Keratinocyte (primary cell): ENCODE data around the gene P3H1. TPM values are rescaled to one million over a fixed set of nuclear protein-coding genes. Genes with fewer than 3 reads are reported as not detected.
A peak's percentile ranks its signal among the peaks of the same experiment; 100 is the strongest.

ENCODE experiments used
- DNase-seq: peaks from one replicate; pipeline ENCODE4 v3.0.0-alpha.2; 2011; ENCODE audit warnings: low read depth, missing footprints, low spot score
- FAIRE-seq: peaks from 2 replicates; lab custom pipeline; 2011; peaks lifted over from hg19 to GRCh38; lab: Jason Lieb, UNC
- H2AFZ ChIP-seq: 2 replicates; pipeline ENCODE4 v1.6.0; 2012; ENCODE audit warnings: low read length, control low read depth, inconsistent platforms; ENCODE audit not compliant: control insufficient read depth
- H3K27ac ChIP-seq: 2 replicates; pipeline ENCODE4 v1.5.1; 2011; ENCODE audit warnings: low read length; ENCODE audit not compliant: control insufficient read depth, insufficient read depth
- H3K27me3 ChIP-seq: 3 replicates; pipeline ENCODE4 v1.6.0; 2011; ENCODE audit warnings: low read length; ENCODE audit not compliant: control insufficient read depth, insufficient read depth; ENCODE audit errors: extremely low read depth
- H3K36me3 ChIP-seq, 2 experiments: 2 replicates in 1 of 2; 3 replicates in 1 of 2; pipeline ENCODE4 v1.5.1; 2011; ENCODE audit warnings: low read length in 2 of 2, mild to moderate bottlenecking in 1 of 2; ENCODE audit not compliant: control insufficient read depth in 2 of 2, insufficient read depth in 2 of 2; ENCODE audit errors: extremely low read depth in 1 of 2
- H3K4me1 ChIP-seq: 3 replicates; pipeline ENCODE4 v1.5.1; 2011; ENCODE audit warnings: low read length; ENCODE audit not compliant: control insufficient read depth, insufficient read depth; ENCODE audit errors: extremely low read depth
- H3K4me2 ChIP-seq: 3 replicates; pipeline ENCODE4 v1.6.0; 2011; ENCODE audit warnings: low read depth, low read length; ENCODE audit not compliant: control insufficient read depth, insufficient read depth; ENCODE audit errors: extremely low read depth
- H3K4me3 ChIP-seq, 3 experiments: fragments of 200-600 bp in 1 of 3; sonication (generic) in 1 of 3; 2 replicates in 2 of 3; 3 replicates in 1 of 3; pipeline ENCODE4 v1.5.1; 2011 to 2016; ENCODE audit warnings: low read length in 3 of 3, mild to moderate bottlenecking in 3 of 3, control low read depth in 2 of 3, inconsistent platforms in 1 of 3, low read depth in 1 of 3, mixed read lengths in 1 of 3, mixed run types in 1 of 3, moderate library complexity in 1 of 3; ENCODE audit not compliant: control insufficient read depth in 2 of 3, insufficient read depth in 2 of 3; ENCODE audit errors: extremely low read depth in 1 of 3
- H3K79me2 ChIP-seq: 2 replicates; pipeline ENCODE4 v1.6.0; 2012; ENCODE audit warnings: low read length; ENCODE audit not compliant: control insufficient read depth, insufficient read depth
- H3K9ac ChIP-seq: 3 replicates; pipeline ENCODE4 v1.6.0; 2011; ENCODE audit warnings: low read length; ENCODE audit not compliant: control insufficient read depth, insufficient read depth; ENCODE audit errors: extremely low read depth
- H3K9me1 ChIP-seq: 3 replicates; pipeline ENCODE4 v1.6.0; 2011; ENCODE audit warnings: low read length; ENCODE audit not compliant: control insufficient read depth, insufficient read depth; ENCODE audit errors: extremely low read depth
- H3K9me3 ChIP-seq: 2 replicates; pipeline ENCODE4 v1.5.1; 2012; ENCODE audit warnings: low read depth, low read length; ENCODE audit not compliant: control insufficient read depth
- H4K20me1 ChIP-seq: 3 replicates; pipeline ENCODE4 v1.6.0; 2011; ENCODE audit warnings: low read length; ENCODE audit not compliant: control insufficient read depth, insufficient read depth; ENCODE audit errors: extremely low read depth
- EZH2 ChIP-seq: IDR thresholded peaks from one replicate; pipeline ENCODE4 v1.6.1; 2012; ENCODE audit warnings: inconsistent platforms, mild to moderate bottlenecking, low read length, moderate library complexity
- dilution Hi-C: fragments of 300-500 bp; cut with MboI; formaldehyde crosslinking; loops from one replicate; pipeline ENCODE4 v1.7.0; 2020; ENCODE audit warnings: low sequenced_read_pairs; ENCODE audit not compliant: extremely low pct_ligation_motif_present
- polyA plus RNA-seq, 5 experiments: library from polyadenylated mRNA; depleted of rRNA in 3 of 5; stranded (reverse) in 3 of 5; stranded (forward) in 1 of 5; unstranded in 1 of 5; fragments of >200 nt; gene quantifications; 1 replicate in 1 of 5; 2 replicates in 3 of 5; 3 replicates in 1 of 5; pipeline versions ENCODE4 v1.2.1 to v1.2.3, GENCODE V29; 2011 to 2012; ENCODE audit warnings: missing spikeins in 2 of 5, low read depth in 1 of 5, low replicate concordance in 1 of 5
- TF ChIP-seq, protein P1 (sequence below), 3 experiments: IDR thresholded peaks in 1 of 3; conservative IDR thresholded peaks in 1 of 3; optimal IDR thresholded peaks in 1 of 3; 2 replicates in 2 of 3; 3 replicates in 1 of 3; pipeline versions ENCODE3 to v1.5.1; 2011; ENCODE audit warnings: low read length in 3 of 3, mild to moderate bottlenecking in 3 of 3, moderate library complexity in 2 of 3, control low read depth in 1 of 3, inconsistent platforms in 1 of 3; ENCODE audit not compliant: insufficient read depth in 2 of 3; ENCODE audit errors: extremely low read depth in 1 of 3

Gene P3H1
- polyA plus RNA-seq, 1 donor (not counting 4 experiments of a cell fraction or from before 2014, with no cell fraction given) = 24.4 TPM

GRCh38 chr1:42737257-42737656 lies 29.6 kb downstream of the P3H1 start:
- peaks cover 2% of the 10 kb centered on the region for H3K9me1 ChIP-seq
- dilution Hi-C loops = no loop called here
- H4K20me1 ChIP-seq = no peaks in the 10 kb centered on the region
- H3K36me3 ChIP-seq = no peaks in the 10 kb centered on the region
- TF ChIP-seq EZH2 = no peak
- TF ChIP-seq, protein P1, sequence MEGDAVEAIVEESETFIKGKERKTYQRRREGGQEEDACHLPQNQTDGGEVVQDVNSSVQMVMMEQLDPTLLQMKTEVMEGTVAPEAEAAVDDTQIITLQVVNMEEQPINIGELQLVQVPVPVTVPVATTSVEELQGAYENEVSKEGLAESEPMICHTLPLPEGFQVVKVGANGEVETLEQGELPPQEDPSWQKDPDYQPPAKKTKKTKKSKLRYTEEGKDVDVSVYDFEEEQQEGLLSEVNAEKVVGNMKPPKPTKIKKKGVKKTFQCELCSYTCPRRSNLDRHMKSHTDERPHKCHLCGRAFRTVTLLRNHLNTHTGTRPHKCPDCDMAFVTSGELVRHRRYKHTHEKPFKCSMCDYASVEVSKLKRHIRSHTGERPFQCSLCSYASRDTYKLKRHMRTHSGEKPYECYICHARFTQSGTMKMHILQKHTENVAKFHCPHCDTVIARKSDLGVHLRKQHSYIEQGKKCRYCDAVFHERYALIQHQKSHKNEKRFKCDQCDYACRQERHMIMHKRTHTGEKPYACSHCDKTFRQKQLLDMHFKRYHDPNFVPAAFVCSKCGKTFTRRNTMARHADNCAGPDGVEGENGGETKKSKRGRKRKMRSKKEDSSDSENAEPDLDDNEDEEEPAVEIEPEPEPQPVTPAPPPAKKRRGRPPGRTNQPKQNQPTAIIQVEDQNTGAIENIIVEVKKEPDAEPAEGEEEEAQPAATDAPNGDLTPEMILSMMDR (optimal IDR thresholded peaks at IDR 0.05 in 1 of 3, IDR thresholded peaks at IDR 0.05 in 1 of 3, conservative IDR thresholded peaks at IDR 0.05 in 1 of 3; ENCODE audit: extremely low read depth in 1 of 3, insufficient read depth in 2 of 3, low read length in 3 of 3) = peak in 2 of 3 experiments; percentile 17 to 48
- DNase-seq = no peak
- no peaks in the 10 kb centered on the region for H3K79me2 ChIP-seq
- no peak overlapping the region for H3K4me3 ChIP-seq
- FAIRE-seq = peak; percentile 44
- no peaks in the 10 kb centered on the region for H3K9me3 ChIP-seq
- no peak overlapping the region for H2AFZ ChIP-seq
- H3K27ac ChIP-seq = no peak overlapping the region
- H3K4me1 ChIP-seq = peaks cover 29% of the 10 kb centered on the region
- H3K9ac ChIP-seq = no peak overlapping the region
- H3K27me3 ChIP-seq = no peaks in the 10 kb centered on the region
- no peak overlapping the region for H3K4me2 ChIP-seq

DNA sequence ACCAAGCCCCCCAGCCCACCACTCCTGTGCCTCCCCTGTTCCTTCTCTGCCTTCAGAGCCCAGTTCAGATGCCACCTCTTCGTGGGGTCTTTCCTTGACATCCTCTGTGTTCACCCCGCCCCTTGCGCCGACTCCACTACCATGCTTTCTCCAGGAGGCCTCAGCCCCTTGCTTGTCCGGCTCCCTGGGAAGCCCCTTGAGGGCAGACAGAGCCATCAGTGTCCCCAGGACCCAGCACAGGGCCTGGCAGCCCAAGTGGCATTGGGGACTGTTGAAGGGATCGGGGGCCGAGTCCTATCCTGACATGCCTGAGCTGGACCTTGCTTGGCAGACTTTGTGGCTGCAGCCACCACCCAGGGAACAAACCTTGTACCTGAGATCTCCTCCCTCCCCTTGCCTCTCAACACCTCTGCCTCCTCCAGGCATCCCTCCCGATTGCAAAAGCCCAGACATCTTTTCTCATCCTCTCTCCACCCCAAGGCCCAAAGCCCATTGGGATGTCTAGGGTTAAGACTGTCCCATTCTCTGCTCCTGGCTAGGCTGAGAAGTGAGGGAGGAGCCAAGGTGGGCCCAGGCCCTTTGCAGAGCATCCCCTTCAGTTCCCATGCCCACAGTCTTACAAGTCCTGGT lies 30.1 kb downstream of the P3H1 start:
- Histone ChIP-seq H3K9me3 (no peaks in the 10 kb centered on the region), H3K4me3 (no peak overlapping the region), H3K27ac (no peak overlapping the region), H3K36me3 (no peaks in the 10 kb centered on the region), H3K4me1 (peaks cover 25% of the 10 kb centered on the region), H3K27me3 (no peaks in the 10 kb centered on the region), H3K9ac (no peak overlapping the region), H3K4me2 (peak overlapping the region; percentile 25), H2AFZ (peak overlapping the region; percentile 41), H4K20me1 (no peaks in the 10 kb centered on the region), H3K9me1 (no peaks in the 10 kb centered on the region), H3K79me2 (no peaks in the 10 kb centered on the region)
- dilution Hi-C loops = no loop called here
- FAIRE-seq (peak; percentile 55), DNase-seq (no peak)
- no peak for TF ChIP-seq EZH2
- TF ChIP-seq, protein P1 (optimal IDR thresholded peaks at IDR 0.05 in 1 of 3, IDR thresholded peaks at IDR 0.05 in 1 of 3, conservative IDR thresholded peaks at IDR 0.05 in 1 of 3; ENCODE audit: extremely low read depth in 1 of 3, insufficient read depth in 2 of 3, low read length in 3 of 3) = no peak
